H9 (cell line): ENCODE measurements around the gene MRAS. TPM values are rescaled to one million over a fixed set of nuclear protein-coding genes. Genes with fewer than 3 reads are reported as not detected.

Experiments used
- DNase-seq: peaks from one replicate; pipeline ENCODE4 v3.0.0-alpha.2; 2017
- H2AFZ ChIP-seq: one replicate; pipeline ENCODE4 v1.6.1; 2013; ENCODE audit warnings: mild to moderate bottlenecking, low read length, control low read depth, moderate library complexity
- H2AK5ac ChIP-seq: 2 replicates; pipeline ENCODE4 v1.6.1; 2013; ENCODE audit warnings: low read length, control low read depth, mixed read lengths; ENCODE audit not compliant: insufficient read length
- H2BK120ac ChIP-seq: one replicate; pipeline ENCODE4 v1.6.1; 2013; ENCODE audit warnings: low read depth, mild to moderate bottlenecking, low read length, control low read depth, inconsistent platforms; ENCODE audit not compliant: poor library complexity, severe bottlenecking
- H2BK12ac ChIP-seq: 2 replicates; pipeline ENCODE4 v1.6.1; 2013; ENCODE audit warnings: low read length, control low read depth, mixed read lengths, low read depth; ENCODE audit not compliant: insufficient read length
- H2BK15ac ChIP-seq: 2 replicates; pipeline ENCODE4 v1.6.1; 2013; ENCODE audit warnings: low read depth, low read length, control low read depth
- H2BK20ac ChIP-seq: one replicate; pipeline ENCODE4 v1.6.1; 2013; ENCODE audit warnings: low read depth, mild to moderate bottlenecking, low read length, control low read depth, inconsistent platforms; ENCODE audit not compliant: poor library complexity, severe bottlenecking
- H2BK5ac ChIP-seq: 2 replicates; pipeline ENCODE4 v1.6.1; 2013; ENCODE audit warnings: low read length, control low read depth, mixed read lengths; ENCODE audit not compliant: insufficient read length
- H3K14ac ChIP-seq: 2 replicates; pipeline ENCODE4 v1.6.1; 2013; ENCODE audit warnings: low read length, control low read depth; ENCODE audit not compliant: insufficient read depth
- H3K18ac ChIP-seq: 2 replicates; pipeline ENCODE4 v1.6.1; 2013; ENCODE audit warnings: low read depth, mild to moderate bottlenecking, mixed read lengths, low read length, control low read depth; ENCODE audit not compliant: insufficient read length
- H3K23ac ChIP-seq: 2 replicates; pipeline ENCODE4 v1.6.1; 2013; ENCODE audit warnings: low read length, control low read depth, mixed read lengths, low read depth; ENCODE audit not compliant: insufficient read length
- H3K23me2 ChIP-seq: 2 replicates; pipeline ENCODE4 v1.6.1; 2013; ENCODE audit warnings: low read depth, mild to moderate bottlenecking, mixed read lengths, low read length, control low read depth; ENCODE audit not compliant: insufficient read length, poor library complexity, severe bottlenecking
- H3K27ac ChIP-seq: 2 replicates; pipeline ENCODE4 v1.5.1; 2013; ENCODE audit warnings: low read length, control low read depth, mixed read lengths, low read depth; ENCODE audit not compliant: insufficient read length
- H3K27me3 ChIP-seq: 2 replicates; pipeline ENCODE4 v1.6.1; 2013; ENCODE audit warnings: low read length, control low read depth, inconsistent platforms; ENCODE audit not compliant: insufficient read depth
- H3K4ac ChIP-seq: 2 replicates; pipeline ENCODE4 v1.6.1; 2013; ENCODE audit warnings: low read depth, mild to moderate bottlenecking, control low read depth, inconsistent platforms, low read length, moderate library complexity
- H3K4me1 ChIP-seq: 2 replicates; pipeline ENCODE4 v1.6.1; 2013; ENCODE audit warnings: low read length, control low read depth, inconsistent platforms; ENCODE audit not compliant: insufficient read depth
- H3K4me2 ChIP-seq: 2 replicates; pipeline ENCODE4 v1.6.1; 2013; ENCODE audit warnings: low read length, control low read depth, mixed read lengths; ENCODE audit not compliant: insufficient read length, insufficient read depth
- H3K56ac ChIP-seq: 2 replicates; pipeline ENCODE4 v1.6.1; 2013; ENCODE audit warnings: low read depth, mild to moderate bottlenecking, mixed read lengths, low read length, control low read depth; ENCODE audit not compliant: insufficient read length
- H3K79me1 ChIP-seq: 2 replicates; pipeline ENCODE4 v1.6.1; 2013; ENCODE audit warnings: low read depth, mild to moderate bottlenecking, moderate library complexity, low read length, control low read depth, inconsistent platforms; ENCODE audit not compliant: insufficient read depth, poor library complexity, severe bottlenecking
- H3K79me2 ChIP-seq: 2 replicates; pipeline ENCODE4 v1.6.1; 2013; ENCODE audit warnings: low read length, control low read depth, inconsistent platforms; ENCODE audit not compliant: insufficient read depth
- H3K9ac ChIP-seq: 2 replicates; pipeline ENCODE4 v1.6.1; 2013; ENCODE audit warnings: low read length, control low read depth, mixed read lengths; ENCODE audit not compliant: insufficient read length; ENCODE audit errors: extremely low read depth
- H3K9me3 ChIP-seq: one replicate; pipeline ENCODE4 v1.6.1; 2013; ENCODE audit warnings: low read depth, low read length, inconsistent platforms; ENCODE audit not compliant: control insufficient read depth
- H3T11ph ChIP-seq: one replicate; pipeline ENCODE4 v1.6.1; 2013; ENCODE audit warnings: mild to moderate bottlenecking, low read length, control low read depth, inconsistent platforms
- H4K20me1 ChIP-seq: one replicate; pipeline ENCODE4 v1.6.1; 2013; ENCODE audit not compliant: control insufficient read depth, insufficient read length, insufficient read depth
- H4K5ac ChIP-seq: 2 replicates; pipeline ENCODE4 v1.6.1; 2013; ENCODE audit warnings: low read depth, mild to moderate bottlenecking, mixed read lengths, low read length, control low read depth; ENCODE audit not compliant: insufficient read length
- H4K8ac ChIP-seq: replicated peaks from 2 replicates; pipeline ENCODE4 v1.6.1; 2013; ENCODE audit warnings: low read length, control low read depth, mixed read lengths, low read depth; ENCODE audit not compliant: insufficient read length
- H4K91ac ChIP-seq: 2 replicates; pipeline ENCODE4 v1.6.1; 2013; ENCODE audit warnings: low read depth, mild to moderate bottlenecking, moderate library complexity, mixed read lengths, low read length, control low read depth; ENCODE audit not compliant: insufficient read length
- H3K27ac Mint-ChIP-seq, 3 experiments: 2 replicates in 2 of 3; 3 replicates in 1 of 3; pipeline ENCODE4 v1.8.0; 2020 to 2021; ENCODE audit warnings: mixed read lengths in 3 of 3, mild to moderate bottlenecking in 1 of 3, moderate library complexity in 1 of 3
- H3K27me3 Mint-ChIP-seq: 2 replicates; pipeline ENCODE4 v1.8.0; 2021; ENCODE audit warnings: low read depth, mild to moderate bottlenecking, moderate library complexity, mixed read lengths
- H3K36me3 Mint-ChIP-seq, 3 experiments: 2 replicates in 2 of 3; 3 replicates in 1 of 3; pipeline ENCODE4 v1.8.0; 2020 to 2021; ENCODE audit warnings: low read depth in 3 of 3, mixed read lengths in 3 of 3; ENCODE audit not compliant: insufficient read depth in 1 of 3
- H3K4me1 Mint-ChIP-seq, 2 experiments: 2 replicates each; pipeline ENCODE4 v1.8.0; 2020; ENCODE audit warnings: mixed read lengths in 2 of 2
- H3K4me3 Mint-ChIP-seq, 2 experiments: 2 replicates in 1 of 2; 3 replicates in 1 of 2; pipeline ENCODE4 v1.8.0; 2020 to 2021; ENCODE audit warnings: mild to moderate bottlenecking in 2 of 2, mixed read lengths in 2 of 2, moderate library complexity in 1 of 2
- H3K9me3 Mint-ChIP-seq, 2 experiments: 2 replicates in 1 of 2; 3 replicates in 1 of 2; pipeline ENCODE4 v1.8.0; 2020; ENCODE audit warnings: mild to moderate bottlenecking in 2 of 2, mixed read lengths in 2 of 2, moderate library complexity in 1 of 2
- WGBS: extraction: QIAGEN DNeasy Blood & Tissue Kit; methylation state at CpG from one replicate; pipeline ENCODE4 v1.1.7; 2013; ENCODE audit warnings: missing lambda C conversion rate, low lambda C conversion rate, mixed read lengths; ENCODE audit not compliant: insufficient read length; ENCODE audit errors: extremely low coverage; 5-methylcytosine and 5-hydroxymethylcytosine counted together
- total RNA-seq: library from RNA; stranded (reverse); gene quantifications from 2 replicates; pipeline ENCODE4 v1.2.1, GENCODE V29; 2021
- TF ChIP-seq, protein P1 (sequence below): fragments of 200-600 bp; sonication (generic); conservative IDR thresholded peaks from 3 replicates; pipeline ENCODE4 v1.8.0; 2021; ENCODE audit warnings: antibody characterized with exemption, mild to moderate bottlenecking

Gene MRAS
- total RNA-seq, 1 experiment from 2014 or later: 10.9 TPM

DNA sequence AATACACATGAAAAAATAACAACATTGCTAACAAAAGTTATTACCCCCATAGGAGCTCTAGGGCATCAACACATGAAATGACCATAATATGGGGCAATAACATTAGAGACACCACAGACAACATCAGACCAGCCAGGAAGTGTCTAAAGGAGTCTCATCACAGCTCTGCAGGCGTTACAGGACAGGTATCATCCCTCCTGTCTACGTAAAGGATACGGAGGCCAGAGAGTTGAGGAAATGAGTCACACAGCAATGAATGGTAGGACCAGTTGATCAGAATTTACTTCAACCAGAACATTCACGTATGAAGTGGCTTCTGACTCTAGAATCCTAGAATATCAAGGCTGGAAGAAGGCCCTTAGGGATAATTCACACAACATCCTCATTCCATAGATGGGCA is 20.5 kb upstream of the MRAS start:
- Histone ChIP-seq H3K9ac (no peak overlapping the region), H4K20me1 (no peaks in the 10 kb centered on the region), H3K14ac (no peak overlapping the region), H3K79me1 (no peaks in the 10 kb centered on the region), H3K23me2 (peaks cover 7% of the 10 kb centered on the region), H2BK120ac (no peak overlapping the region), H3K56ac (no peak overlapping the region), H3K27ac (no peak overlapping the region), H3K4me2 (no peak overlapping the region), H3K4ac (no peak overlapping the region), H2AFZ (no peak overlapping the region), H3K18ac (no peak overlapping the region), H3K4me1 (peaks cover 4% of the 10 kb centered on the region), H3K9me3 (no peaks in the 10 kb centered on the region), H3K27me3 (no peaks in the 10 kb centered on the region), H2AK5ac (no peak overlapping the region), H4K5ac (no peak overlapping the region), H3K23ac (no peak overlapping the region), H4K91ac (no peak overlapping the region), H4K8ac (no peak overlapping the region), H3T11ph (no peak overlapping the region), H2BK20ac (no peak overlapping the region), H2BK12ac (no peak overlapping the region), H2BK5ac (no peak overlapping the region), H3K79me2 (no peaks in the 10 kb centered on the region), H2BK15ac (no peak overlapping the region)
- H3K27ac Mint-ChIP-seq: no peak overlapping the region
- no CpG with 5 or more reads among the region's 4 CpGs for WGBS
- no peak overlapping the region for H3K4me3 Mint-ChIP-seq
- peaks cover 17 to 23% of the 10 kb centered on the region in 2 experiments for H3K4me1 Mint-ChIP-seq
- DNase-seq: no peak
- peaks cover 10% of the 10 kb centered on the region for H3K27me3 Mint-ChIP-seq
- H3K9me3 Mint-ChIP-seq: no peaks in the 10 kb centered on the region
- TF ChIP-seq, protein P1, sequence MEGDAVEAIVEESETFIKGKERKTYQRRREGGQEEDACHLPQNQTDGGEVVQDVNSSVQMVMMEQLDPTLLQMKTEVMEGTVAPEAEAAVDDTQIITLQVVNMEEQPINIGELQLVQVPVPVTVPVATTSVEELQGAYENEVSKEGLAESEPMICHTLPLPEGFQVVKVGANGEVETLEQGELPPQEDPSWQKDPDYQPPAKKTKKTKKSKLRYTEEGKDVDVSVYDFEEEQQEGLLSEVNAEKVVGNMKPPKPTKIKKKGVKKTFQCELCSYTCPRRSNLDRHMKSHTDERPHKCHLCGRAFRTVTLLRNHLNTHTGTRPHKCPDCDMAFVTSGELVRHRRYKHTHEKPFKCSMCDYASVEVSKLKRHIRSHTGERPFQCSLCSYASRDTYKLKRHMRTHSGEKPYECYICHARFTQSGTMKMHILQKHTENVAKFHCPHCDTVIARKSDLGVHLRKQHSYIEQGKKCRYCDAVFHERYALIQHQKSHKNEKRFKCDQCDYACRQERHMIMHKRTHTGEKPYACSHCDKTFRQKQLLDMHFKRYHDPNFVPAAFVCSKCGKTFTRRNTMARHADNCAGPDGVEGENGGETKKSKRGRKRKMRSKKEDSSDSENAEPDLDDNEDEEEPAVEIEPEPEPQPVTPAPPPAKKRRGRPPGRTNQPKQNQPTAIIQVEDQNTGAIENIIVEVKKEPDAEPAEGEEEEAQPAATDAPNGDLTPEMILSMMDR: no peak
- H3K36me3 Mint-ChIP-seq: no peaks in the 10 kb centered on the region
